Measurements from ENCODE around the gene OTUD5.

The OTUD5 gene

GRCh38 chrX:48909703-48910294, 47.6 kb downstream of the OTUD5 start:
- ChIA-PET POLR2A (interaction anchor here (0.9 kb wide), 1 partner anchor 12 kb away, joined by 3 read pairs; the partner anchor contains the start of genes PQBP1 and TIMM17B), CTCF (interaction anchor here (0.8 to 1.6 kb wide), 2 partner anchors 11 to 261 kb away, joined by 3 to 5 read pairs; partner anchors contain the start of gene PQBP1)
- TF ChIP-seq, protein P1, sequence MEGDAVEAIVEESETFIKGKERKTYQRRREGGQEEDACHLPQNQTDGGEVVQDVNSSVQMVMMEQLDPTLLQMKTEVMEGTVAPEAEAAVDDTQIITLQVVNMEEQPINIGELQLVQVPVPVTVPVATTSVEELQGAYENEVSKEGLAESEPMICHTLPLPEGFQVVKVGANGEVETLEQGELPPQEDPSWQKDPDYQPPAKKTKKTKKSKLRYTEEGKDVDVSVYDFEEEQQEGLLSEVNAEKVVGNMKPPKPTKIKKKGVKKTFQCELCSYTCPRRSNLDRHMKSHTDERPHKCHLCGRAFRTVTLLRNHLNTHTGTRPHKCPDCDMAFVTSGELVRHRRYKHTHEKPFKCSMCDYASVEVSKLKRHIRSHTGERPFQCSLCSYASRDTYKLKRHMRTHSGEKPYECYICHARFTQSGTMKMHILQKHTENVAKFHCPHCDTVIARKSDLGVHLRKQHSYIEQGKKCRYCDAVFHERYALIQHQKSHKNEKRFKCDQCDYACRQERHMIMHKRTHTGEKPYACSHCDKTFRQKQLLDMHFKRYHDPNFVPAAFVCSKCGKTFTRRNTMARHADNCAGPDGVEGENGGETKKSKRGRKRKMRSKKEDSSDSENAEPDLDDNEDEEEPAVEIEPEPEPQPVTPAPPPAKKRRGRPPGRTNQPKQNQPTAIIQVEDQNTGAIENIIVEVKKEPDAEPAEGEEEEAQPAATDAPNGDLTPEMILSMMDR (IDR thresholded peaks at IDR 0.05; ENCODE audit: control extremely low read depth, extremely low read depth, low read depth, missing control alignments) = no peak
- no peak for DNase-seq (ENCODE audit: extremely low spot score)

- no peak for DNase-seq (ENCODE audit: extremely low spot score)
- ChIA-PET POLR2A (no interaction called here), CTCF (interaction anchor here (1.6 kb wide), 1 partner anchor 10 kb away, joined by 5 read pairs; the partner anchor contains the start of gene PQBP1)
- TF ChIP-seq, protein P1 (IDR thresholded peaks at IDR 0.05; ENCODE audit: control extremely low read depth, extremely low read depth, low read depth, missing control alignments) = no peak
Measured at GRCh38 chrX:48908600-48908999, 48.8 kb downstream of the OTUD5 start.

DNA sequence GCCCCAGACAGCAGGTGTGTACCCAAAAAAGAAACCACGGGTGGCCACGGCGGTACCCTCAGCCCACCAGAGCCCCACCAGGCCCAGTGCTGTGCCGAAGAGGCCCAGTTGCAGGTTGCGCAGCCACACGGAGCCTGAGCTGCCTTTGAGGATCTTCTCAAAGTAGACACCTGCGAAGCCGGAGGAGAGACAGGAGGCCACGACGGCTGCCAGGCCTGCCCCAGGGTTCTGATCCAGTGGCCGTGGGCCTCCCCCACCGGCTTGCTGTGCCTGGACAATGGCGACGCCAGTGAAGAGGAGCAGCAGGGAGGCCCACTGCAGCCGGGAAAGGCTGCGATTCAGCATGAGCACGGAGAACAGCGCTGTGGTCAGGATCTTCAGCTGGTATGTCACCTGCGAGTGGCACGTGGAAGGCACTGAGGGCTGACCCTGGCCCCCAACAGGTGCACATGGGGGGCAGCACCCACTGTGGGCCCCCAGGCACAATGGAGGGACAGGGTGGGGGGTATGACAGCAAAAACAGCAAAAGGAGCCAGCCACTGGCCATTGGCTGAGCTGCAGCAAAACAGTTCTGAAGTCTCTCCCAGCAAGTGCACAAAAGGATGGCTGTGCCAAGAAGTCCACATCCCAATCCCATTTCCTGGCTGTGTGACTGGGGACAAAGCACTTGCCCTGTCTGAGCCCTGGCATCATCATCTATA, 52.2 kb downstream of the OTUD5 start:
- POLR2A ChIA-PET = interaction anchor here (1.0 to 1.1 kb wide), 2 partner anchors 8 to 33 kb away, joined by 3 to 4 read pairs; partner anchors contain the start of genes PQBP1 and TIMM17B
- DNase-seq (ENCODE audit: extremely low spot score) = no peak
- CTCF ChIA-PET = no interaction called here
- TF ChIP-seq, protein P1 (IDR thresholded peaks at IDR 0.05; ENCODE audit: control extremely low read depth, extremely low read depth, low read depth, missing control alignments) = no peak

DNA sequence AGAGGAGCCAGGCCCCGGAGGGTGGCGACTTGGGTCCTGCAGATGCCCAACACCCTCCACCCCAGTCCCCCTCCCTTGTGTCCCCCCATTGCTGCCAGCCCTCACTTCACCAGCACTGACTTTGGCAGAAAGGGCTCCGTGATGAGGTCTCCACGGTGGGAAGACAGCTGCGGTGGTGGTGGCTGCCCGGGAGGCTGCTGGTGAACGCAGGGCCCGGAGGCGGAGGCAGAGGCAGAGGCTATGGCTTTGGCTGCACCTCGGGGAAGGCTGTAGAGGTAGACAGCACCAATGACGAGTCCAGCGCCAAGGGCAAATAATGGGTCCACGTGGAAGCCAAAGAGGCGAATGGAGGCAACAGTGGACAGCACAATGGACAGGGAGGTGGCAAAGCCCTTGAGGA, 52.8 kb downstream of the OTUD5 start:
- POLR2A ChIA-PET = no interaction called here
- TF ChIP-seq, protein P1 (IDR thresholded peaks at IDR 0.05; ENCODE audit: control extremely low read depth, extremely low read depth, low read depth, missing control alignments) = no peak
- CTCF ChIA-PET = no interaction called here
- no peak for DNase-seq (ENCODE audit: extremely low spot score)

GRCh38 chrX:48904180-48904579, 53.2 kb downstream of the OTUD5 start:
- ChIA-PET POLR2A (interaction anchor here (1.5 to 2.0 kb wide), 2 partner anchors 8 to 36 kb away, joined by 3 to 7 read pairs; partner anchors contain the start of gene SLC35A2), CTCF (interaction anchor here (1.2 kb wide), 1 partner anchor 33 kb away, joined by 4 read pairs; no protein-coding TSS in a partner anchor)
- no peak for DNase-seq (ENCODE audit: extremely low spot score)
- TF ChIP-seq, protein P1 (IDR thresholded peaks at IDR 0.05; ENCODE audit: control extremely low read depth, extremely low read depth, low read depth, missing control alignments) = no peak

DNA sequence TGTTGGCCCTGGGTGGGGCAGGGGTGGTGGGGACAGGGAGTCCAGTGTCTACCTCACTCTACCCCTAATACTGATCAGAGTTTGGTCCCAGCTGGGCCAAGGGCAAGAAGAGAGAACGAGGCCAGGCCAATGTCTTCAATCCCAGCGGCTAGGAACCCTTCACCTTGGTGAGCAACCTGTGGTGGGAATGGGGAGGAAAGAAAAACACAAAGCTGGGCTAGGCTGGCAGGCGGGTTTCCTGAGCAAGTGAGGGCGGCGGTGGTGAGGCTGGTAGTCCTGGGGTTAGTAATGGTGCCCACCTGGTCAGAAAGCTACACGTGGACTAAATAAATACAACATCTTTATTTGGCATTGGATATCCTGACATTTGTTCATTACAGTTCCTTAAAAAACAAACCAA, 54.1 kb downstream of the OTUD5 start:
- ChIA-PET POLR2A (interaction anchor here (1.5 to 2.0 kb wide), 2 partner anchors 9 to 37 kb away, joined by 3 to 7 read pairs; partner anchors contain the start of gene SLC35A2), CTCF (interaction anchor here (1.2 kb wide), 1 partner anchor 34 kb away, joined by 4 read pairs; no protein-coding TSS in a partner anchor)
- TF ChIP-seq, protein P1 (IDR thresholded peaks at IDR 0.05; ENCODE audit: control extremely low read depth, extremely low read depth, low read depth, missing control alignments) = no peak
- no peak for DNase-seq (ENCODE audit: extremely low spot score)
